ENCODE data around the gene CCAR1.

DNA sequence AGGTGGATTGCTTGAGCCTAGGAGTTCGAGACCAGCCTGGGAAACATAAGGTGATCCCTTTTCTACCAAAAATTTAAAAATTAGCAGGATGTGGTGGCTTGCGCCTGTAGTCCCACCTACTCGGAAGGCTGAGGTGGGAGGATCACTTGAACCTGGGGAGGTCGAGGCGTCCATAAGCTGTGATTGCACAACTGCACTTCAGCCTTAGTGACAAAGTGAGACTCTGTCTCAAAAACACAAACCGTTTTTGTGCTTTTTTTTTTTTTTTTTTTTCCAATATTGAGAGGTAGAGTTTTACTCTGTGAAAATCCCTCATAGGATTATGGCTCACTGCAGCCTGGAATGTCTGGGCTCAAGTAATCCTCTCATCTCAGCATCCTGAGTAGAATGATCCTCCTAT, 14.1 kb downstream of the CCAR1 start:
- TF ChIP-seq, protein P1, sequence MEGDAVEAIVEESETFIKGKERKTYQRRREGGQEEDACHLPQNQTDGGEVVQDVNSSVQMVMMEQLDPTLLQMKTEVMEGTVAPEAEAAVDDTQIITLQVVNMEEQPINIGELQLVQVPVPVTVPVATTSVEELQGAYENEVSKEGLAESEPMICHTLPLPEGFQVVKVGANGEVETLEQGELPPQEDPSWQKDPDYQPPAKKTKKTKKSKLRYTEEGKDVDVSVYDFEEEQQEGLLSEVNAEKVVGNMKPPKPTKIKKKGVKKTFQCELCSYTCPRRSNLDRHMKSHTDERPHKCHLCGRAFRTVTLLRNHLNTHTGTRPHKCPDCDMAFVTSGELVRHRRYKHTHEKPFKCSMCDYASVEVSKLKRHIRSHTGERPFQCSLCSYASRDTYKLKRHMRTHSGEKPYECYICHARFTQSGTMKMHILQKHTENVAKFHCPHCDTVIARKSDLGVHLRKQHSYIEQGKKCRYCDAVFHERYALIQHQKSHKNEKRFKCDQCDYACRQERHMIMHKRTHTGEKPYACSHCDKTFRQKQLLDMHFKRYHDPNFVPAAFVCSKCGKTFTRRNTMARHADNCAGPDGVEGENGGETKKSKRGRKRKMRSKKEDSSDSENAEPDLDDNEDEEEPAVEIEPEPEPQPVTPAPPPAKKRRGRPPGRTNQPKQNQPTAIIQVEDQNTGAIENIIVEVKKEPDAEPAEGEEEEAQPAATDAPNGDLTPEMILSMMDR (IDR thresholded peaks at IDR 0.05), result no peak
- TF ChIP-seq POLR2A (IDR thresholded peaks at IDR 0.05), result no peak
